Stimulated activated CD4-positive, alpha-beta T cell treated with anti-CD3 and anti-CD28 coated beads, Interleukin-2, amount 100 ng/mL, for 4 hours (primary cell): ENCODE results near the gene KBTBD7.
"Not testable (repeated sequence)": the region's sequence is repeated elsewhere in the genome, so short reads cannot be mapped to it uniquely, and the experiment has no call there.

Source experiments
- DNase-seq: peaks from one replicate; pipeline ENCODE4 v3.0.0-alpha.2; 2020; ENCODE audit warnings: low read depth

KBTBD7 gene

DNA sequence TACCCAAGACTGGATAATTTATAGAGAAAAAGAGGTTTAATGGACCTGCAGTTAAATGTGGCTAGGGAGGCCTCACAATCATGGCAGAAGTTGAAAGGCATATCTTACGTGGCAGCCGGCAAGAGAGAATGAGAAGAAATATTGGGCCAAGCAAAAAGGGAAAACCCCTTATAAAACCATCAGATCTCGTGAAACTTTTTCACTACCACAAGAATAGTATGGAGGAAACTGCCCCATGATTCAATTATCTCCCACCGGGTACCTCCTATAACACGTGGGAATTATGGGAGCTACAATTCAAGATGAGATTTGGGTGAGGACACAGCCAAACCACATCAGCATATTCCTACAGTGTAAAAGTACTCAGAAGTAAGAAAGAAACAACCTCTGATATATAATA, 4.7 kb upstream of the KBTBD7 start:
- DNase-seq = no peak

- no peak for DNase-seq
Observed at GRCh38 chr13:41196620-41197019, 2.3 kb upstream of the KBTBD7 start.

DNA sequence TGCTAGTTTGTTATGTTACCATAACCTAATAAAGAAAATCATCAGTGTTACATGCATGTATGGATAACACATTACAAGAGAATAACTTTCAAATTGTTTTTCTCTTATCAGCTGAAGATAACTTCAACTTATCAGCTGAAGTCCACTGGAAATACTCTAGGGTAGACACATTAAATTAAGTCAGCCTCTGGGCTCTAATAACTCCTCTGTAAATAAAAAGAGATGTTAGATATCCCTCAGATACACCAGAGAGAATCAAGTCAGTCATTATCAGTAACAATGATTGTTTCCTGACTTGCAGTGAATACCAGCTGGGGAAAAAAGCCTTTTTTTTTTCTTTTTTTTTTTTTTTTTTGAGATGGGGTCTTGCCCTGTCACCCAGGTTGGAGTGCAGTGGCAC, 1.6 kb upstream of the KBTBD7 start:
- DNase-seq = no peak

GRCh38 chr13:41193469-41193868, 900 bp downstream of the KBTBD7 start:
- DNase-seq = no peak

DNA sequence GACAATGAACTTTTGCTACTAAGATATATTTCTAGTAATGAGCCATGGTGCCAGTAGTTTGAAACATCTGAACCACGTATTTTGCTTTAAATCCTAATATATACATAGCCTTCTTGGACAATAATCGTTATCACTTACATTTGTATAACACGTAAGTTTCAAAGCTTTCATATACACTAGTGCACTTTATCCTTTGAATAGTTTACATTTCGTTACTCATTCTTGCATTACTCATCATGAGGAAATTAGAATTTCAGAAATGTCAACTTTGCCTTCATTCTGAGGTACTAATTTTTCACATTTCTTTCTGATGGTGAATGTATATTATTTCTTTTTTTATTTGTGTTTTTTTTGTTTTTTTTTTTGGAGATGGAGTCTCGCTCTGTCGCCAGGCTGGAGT, 5.8 kb downstream of the KBTBD7 start:
- DNase-seq = no peak

DNA sequence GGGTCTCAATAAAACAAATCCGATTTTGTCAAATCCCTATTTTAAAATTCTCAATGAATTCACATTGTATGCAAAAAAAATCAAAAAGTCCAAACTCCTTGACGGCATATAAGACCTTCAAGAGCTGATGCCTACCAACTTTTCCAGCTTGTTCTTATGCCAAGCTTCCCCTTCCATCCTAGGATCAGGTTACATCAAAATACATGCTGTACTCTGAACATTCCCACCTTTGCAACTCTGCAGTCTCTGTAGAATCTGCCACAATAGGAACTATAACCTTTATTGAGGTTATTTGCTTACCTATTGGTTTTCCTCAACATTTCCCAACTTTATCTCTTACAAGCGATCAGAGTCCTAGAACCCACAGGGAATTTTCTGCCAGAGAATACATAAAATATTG, 7.9 kb downstream of the KBTBD7 start:
- no peak for DNase-seq

DNA sequence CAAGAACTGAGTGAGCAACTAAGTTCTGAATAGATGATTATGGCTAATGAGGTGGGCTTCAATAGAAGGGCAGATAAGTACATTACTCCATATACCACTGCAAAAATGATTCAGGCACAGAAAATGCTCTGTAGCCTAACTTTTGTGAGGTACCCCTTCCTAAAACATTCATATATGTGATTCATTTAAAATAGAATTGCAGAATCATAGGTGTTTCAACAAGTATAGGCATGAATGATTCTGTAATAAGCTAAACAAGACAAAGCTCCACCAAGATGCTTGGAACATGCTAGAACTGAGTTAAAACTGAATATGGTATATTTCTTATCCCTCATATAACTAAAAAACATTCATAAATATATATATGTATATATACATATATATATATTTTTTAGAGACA, 12.1 kb downstream of the KBTBD7 start:
- DNase-seq = no peak

GRCh38 chr13:41179593-41180250, 14.6 kb downstream of the KBTBD7 start:
- DNase-seq = no peak

DNA sequence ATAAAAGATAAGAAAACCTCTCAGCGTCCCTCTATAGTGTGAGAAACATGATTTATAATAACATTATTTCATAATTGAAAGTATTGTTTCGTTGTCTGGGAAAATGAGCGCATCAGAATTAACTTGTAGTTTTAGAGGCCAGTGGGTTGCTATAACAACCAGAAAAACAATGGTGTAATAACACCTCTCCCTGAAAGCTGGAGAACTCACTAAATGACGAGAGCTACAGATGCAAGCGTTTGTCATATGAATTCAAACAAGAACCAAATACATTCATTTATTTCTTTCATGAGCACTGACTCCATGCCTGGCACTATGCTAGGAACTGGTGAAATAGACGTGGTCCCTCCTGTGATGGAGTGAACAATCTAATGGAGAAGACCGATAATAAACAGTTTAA, 16.3 kb downstream of the KBTBD7 start:
- DNase-seq = no peak

DNA sequence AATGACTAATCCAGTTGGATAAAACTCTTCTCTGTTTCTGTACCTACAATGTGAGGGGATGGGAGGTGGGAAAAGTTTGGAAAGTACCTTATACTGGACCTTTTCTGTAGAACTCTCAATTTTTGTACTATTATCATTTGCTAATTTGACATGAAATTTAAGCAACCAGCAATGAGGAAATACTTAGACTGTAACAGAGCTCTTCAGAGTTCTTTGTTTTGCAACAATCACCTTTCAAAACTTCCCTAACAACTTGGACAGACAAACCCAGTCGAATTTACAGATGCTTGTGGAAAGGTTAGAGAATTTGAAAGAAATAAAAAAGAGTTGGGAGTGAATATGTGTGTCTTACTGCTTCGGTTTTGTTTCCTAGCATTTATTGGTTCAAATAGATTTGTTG, 16.8 kb downstream of the KBTBD7 start:
- no peak for DNase-seq

DNA sequence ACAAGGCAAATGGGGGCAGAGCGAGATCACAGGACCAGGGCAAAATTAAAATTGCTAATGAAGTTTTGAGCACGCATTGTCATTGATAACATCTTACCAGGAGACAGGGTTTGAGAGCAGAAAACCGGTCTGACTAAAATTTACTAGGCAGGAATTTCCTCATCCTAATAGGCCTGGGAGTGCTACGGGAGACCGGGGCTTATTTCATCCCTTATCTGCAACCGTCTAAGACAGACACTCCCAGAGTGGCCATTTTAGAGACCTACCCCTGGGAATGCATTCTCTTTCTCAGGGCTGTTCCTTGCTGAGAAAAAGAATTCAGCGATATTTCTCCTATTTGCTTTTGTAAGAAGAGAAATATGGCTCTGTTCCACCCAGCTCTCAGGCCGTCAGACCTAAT, 18.8 kb downstream of the KBTBD7 start:
- not testable (repeated sequence) for DNase-seq

- DNase-seq = no peak
Observed at GRCh38 chr13:41162151-41162550, 32.2 kb downstream of the KBTBD7 start.

DNA sequence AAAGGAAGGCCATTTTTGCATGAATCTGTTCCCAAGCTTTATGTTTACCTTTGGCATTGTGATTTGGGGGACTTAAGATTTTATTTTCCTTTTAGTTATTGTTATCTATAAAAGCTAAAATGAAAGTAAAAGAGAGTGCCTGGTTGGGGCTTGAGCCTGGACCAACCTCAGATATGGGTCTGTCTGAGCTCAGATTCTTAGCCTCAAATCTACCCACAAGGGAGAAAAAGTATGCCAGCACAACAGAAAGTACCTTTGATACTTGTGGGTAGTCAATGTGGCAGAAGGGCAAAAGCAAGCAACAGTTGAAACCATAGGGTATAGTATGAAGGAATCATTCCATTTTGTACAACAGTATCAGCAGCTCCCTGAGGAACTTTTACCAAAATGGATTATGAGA, 35.2 kb downstream of the KBTBD7 start:
- DNase-seq = no peak

- no peak for DNase-seq
Observed at GRCh38 chr13:41157048-41157717, 37.2 kb downstream of the KBTBD7 start.

GRCh38 chr13:41156620-41157019, 37.7 kb downstream of the KBTBD7 start:
- DNase-seq = no peak

DNA sequence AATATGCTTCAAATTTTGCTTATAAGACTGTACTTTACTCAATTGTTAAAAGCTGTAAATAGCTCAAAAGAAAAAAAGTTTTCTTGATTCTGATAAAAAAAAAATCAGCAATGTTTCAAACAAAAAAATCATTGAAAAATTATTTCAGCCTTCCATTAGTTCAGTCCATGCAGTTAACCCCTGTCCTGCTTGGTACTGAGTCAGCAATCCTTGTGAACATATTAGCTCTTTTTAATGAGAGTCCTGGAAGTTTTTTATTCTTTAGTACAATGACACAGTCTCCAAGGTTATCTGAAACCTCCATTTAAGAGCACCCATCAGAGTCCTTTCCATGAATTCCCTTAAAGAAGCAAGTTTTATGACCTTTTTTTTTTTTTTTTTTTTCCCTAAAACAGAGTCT, 40.3 kb downstream of the KBTBD7 start:
- no peak for DNase-seq

DNA sequence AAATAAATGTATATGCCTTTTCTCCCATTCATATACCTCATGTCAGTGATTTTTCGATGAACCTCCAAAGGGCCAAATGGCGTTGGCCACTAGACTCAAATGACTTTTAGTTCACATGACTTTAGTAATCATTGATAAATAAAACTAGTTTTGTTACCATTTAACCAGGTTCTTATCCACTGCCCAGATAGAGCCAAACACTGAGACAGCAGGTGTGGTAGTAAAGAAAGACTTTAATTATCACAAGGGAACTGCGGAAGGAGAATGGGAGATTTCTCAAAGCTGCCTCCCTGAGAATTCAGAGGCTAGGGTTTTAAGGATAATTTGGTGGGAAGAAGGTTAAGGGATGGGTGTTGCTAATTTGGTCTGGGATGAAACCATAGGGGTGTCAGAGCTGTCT, 42.4 kb downstream of the KBTBD7 start:
- no peak for DNase-seq

DNA sequence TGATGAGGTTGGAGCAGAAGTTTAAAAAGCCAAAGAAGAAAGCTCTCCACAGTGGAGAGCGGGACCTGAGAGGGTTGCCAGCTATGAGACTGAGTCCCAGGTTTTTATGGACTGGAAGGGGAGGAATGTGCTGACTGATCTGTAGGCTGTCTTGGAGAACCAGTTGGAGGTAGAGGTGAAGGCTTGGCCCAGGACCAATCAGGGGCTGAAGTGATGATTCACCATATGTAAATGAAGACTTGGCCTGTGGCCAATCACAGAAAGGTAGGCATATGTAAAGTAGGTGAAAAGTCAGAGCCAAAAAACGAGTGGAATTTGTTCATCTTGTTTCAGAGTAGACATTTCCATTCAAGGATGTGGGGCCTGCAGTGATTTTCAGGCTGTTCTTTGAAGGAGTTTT, 44.3 kb downstream of the KBTBD7 start:
- no peak for DNase-seq

DNA sequence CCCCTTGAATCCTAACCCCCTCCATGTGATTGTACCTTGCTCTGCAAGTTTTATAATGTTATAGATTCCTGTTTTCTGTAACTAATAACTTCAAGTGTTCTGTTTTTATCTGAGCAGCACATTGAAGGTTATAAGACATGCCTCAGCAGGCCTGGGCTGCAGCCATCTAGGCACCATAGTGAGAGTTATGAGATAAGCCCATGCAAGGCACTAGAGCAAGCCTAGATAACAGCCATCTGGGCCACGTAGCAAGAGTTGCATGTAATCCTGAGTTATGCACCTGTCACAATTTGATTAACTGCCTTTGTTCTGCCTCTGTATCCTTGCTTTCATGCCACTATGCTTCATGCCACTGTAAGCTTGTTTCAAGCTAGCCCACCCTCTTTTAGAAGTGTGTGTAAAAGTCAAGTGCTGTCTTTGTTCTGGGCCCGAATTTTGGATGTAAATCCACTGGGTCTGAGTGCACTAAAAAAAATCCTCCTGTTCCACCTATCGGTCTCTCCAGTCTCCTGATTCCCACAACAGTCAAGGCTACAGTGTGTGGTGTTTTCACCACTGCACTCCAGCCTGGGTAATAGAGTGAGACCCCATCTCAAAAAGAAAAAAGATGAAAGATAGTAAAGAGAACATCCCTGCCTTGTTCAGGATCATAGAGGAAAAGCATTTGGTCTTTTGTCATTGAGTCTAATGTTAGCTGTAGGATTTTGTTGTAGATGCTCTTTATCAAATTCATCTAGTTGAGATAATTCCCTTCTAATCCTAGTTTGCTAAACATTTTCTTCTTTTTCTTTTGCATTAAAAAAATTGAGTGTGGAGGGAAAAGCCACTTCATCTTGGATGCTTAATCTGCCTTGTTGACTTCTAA, 45.7 kb downstream of the KBTBD7 start:
- DNase-seq = no peak

GRCh38 chr13:41145136-41145908, 49.0 kb downstream of the KBTBD7 start:
- no peak for DNase-seq

- no peak for DNase-seq
Observed at GRCh38 chr13:41144576-41144975, 49.8 kb downstream of the KBTBD7 start.
